K562 (cell line): ENCODE results near the gene MMUT.
"Not testable (repeated sequence)": the region's sequence is repeated elsewhere in the genome, so short reads cannot be mapped to it uniquely, and the experiment has no call there.

Experiments used
- BHLHE40 ChIP-seq: IDR thresholded peaks from 2 replicates; pipeline ENCODE4 v1.6.1; 2011; ENCODE audit warnings: low read length, improper control_type of control experiment
- GTF2F1 ChIP-seq: IDR thresholded peaks from 2 replicates; pipeline ENCODE4 v1.6.1; 2011; ENCODE audit warnings: low read depth, low read length, improper control_type of control experiment
- KAT8 ChIP-seq: fragments of 450-650 bp; IDR thresholded peaks from 2 replicates; pipeline ENCODE4 v1.6.1; 2016; ENCODE audit warnings: low read depth, mild to moderate bottlenecking
- KLF6 ChIP-seq: fragments of 250-450 bp; sonication (Bioruptor Pico); IDR thresholded peaks from 2 replicates; pipeline ENCODE4 v1.4.0; 2020; ENCODE audit warnings: mild to moderate bottlenecking, moderate library complexity, borderline replicate concordance
- NR3C1 ChIP-seq: sonication (generic); formaldehyde crosslinking; IDR thresholded peaks from 2 replicates; pipeline ENCODE4 v1.8.1; 2022; ENCODE audit warnings: missing genetic modification reagents
- POLR2AphosphoS5 ChIP-seq: IDR thresholded peaks from 2 replicates; pipeline ENCODE4 v1.6.1; 2011; ENCODE audit warnings: mild to moderate bottlenecking, low read depth, low read length, moderate library complexity; ENCODE audit not compliant: control insufficient read depth, insufficient read depth
- TF ChIP-seq, protein P1 (sequence below), 3 experiments: IDR thresholded peaks in 2 of 3; conservative IDR thresholded peaks in 1 of 3; 2 replicates each; pipeline ENCODE4 v1.5.1; 2011 to 2012; ENCODE audit warnings: low read length in 3 of 3, mild to moderate bottlenecking in 3 of 3, control low read depth in 2 of 3, improper control_type of control experiment in 1 of 3, inconsistent platforms in 1 of 3, low read depth in 1 of 3, mixed read lengths in 1 of 3, moderate library complexity in 1 of 3; ENCODE audit not compliant: insufficient read depth in 2 of 3

- TF ChIP-seq, protein P1, sequence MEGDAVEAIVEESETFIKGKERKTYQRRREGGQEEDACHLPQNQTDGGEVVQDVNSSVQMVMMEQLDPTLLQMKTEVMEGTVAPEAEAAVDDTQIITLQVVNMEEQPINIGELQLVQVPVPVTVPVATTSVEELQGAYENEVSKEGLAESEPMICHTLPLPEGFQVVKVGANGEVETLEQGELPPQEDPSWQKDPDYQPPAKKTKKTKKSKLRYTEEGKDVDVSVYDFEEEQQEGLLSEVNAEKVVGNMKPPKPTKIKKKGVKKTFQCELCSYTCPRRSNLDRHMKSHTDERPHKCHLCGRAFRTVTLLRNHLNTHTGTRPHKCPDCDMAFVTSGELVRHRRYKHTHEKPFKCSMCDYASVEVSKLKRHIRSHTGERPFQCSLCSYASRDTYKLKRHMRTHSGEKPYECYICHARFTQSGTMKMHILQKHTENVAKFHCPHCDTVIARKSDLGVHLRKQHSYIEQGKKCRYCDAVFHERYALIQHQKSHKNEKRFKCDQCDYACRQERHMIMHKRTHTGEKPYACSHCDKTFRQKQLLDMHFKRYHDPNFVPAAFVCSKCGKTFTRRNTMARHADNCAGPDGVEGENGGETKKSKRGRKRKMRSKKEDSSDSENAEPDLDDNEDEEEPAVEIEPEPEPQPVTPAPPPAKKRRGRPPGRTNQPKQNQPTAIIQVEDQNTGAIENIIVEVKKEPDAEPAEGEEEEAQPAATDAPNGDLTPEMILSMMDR (IDR thresholded peaks at IDR 0.05 in 2 of 3, conservative IDR thresholded peaks at IDR 0.05 in 1 of 3; ENCODE audit: insufficient read depth in 2 of 3, low read depth in 1 of 3, low read length in 3 of 3): not testable (repeated sequence)
- not testable (repeated sequence) for TF ChIP-seq BHLHE40, NR3C1, KLF6, KAT8, POLR2AphosphoS5, GTF2F1
These were observed 76.2 kb downstream of the MMUT start for GRCh38 chr6:49386667-49387508.
